ENCODE results near the gene C16orf96. TPM values are rescaled to one million over a fixed set of nuclear protein-coding genes. Genes with fewer than 3 reads are reported as not detected.

The C16orf96 gene
- polyA plus RNA-seq, 1 donor = 0.18 TPM

GRCh38 chr16:4648917-4649316, 92.8 kb downstream of the C16orf96 start:
- Histone ChIP-seq H3K4me1 (ENCODE audit: control insufficient read depth, insufficient read depth, low read length) (peaks cover 21% of the 10 kb centered on the region), H3K27me3 (ENCODE audit: control insufficient read depth, insufficient read depth, low read length) (no peaks in the 10 kb centered on the region), H3K36me3 (ENCODE audit: control insufficient read depth, insufficient read depth, low read length) (peaks cover 55% of the 10 kb centered on the region), H3K27ac (ENCODE audit: low read length) (no peak overlapping the region), H3K9me3 (ENCODE audit: control insufficient read depth, low read depth, low read length) (peaks cover 27% of the 10 kb centered on the region), H3K4me3 (ENCODE audit: low read length) (no peak overlapping the region)
- 100% methylated on average over 1 of the region's 13 CpGs for WGBS (ENCODE audit: insufficient coverage, low lambda C conversion rate)
- DNase-seq = no peak

DNA sequence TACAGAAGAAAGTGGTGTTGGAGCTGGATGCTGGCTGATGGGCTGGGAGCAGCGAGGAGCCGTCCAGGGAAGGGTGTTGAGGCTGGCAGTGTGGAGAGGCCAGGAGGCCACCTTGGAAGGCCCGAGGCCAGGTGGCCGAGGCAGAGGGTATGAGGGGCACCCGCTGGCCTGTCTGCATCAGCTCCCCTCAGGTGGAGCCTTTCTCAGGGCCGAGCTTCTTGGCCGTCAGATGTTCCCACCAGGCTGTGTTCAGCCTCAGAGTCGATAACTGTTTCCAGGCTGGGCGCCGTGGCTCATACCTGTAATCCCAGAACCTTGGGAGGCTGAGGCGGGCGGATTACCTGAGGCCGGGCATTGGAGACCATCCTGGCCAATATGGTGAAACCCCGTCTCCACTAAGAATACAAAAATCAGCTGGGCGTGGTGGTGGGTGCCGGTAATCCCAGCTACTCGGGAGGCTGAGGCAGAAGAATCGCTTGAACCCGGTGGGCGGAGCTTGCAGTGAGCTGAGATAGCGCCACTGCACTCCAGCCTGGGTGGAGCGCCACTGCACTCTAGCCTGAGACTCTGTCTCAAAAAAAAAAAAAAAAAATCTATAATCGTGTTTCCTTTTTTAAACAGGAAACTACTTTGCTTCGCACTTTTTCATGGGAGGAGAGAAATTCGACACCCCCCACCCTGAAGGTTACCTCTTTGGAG, 93.8 kb downstream of the C16orf96 start:
- Histone ChIP-seq H3K9me3 (ENCODE audit: control insufficient read depth, low read depth, low read length) (peaks cover 27% of the 10 kb centered on the region), H3K4me1 (ENCODE audit: control insufficient read depth, insufficient read depth, low read length) (peaks cover 31% of the 10 kb centered on the region), H3K27ac (ENCODE audit: low read length) (no peak overlapping the region), H3K4me3 (ENCODE audit: low read length) (no peak overlapping the region), H3K27me3 (ENCODE audit: control insufficient read depth, insufficient read depth, low read length) (no peaks in the 10 kb centered on the region), H3K36me3 (ENCODE audit: control insufficient read depth, insufficient read depth, low read length) (peaks cover 56% of the 10 kb centered on the region)
- no peak for DNase-seq
- no CpG with 5 or more reads among the region's 25 CpGs for WGBS (ENCODE audit: insufficient coverage, low lambda C conversion rate)

Other genes with a start within 250 kb of the C16orf96 start
- gene GLIS2, start 240.3 kb upstream of the C16orf96 start, polyA plus RNA-seq = 11.5 TPM
- 37.9 TPM for gene PAM16, start 205.0 kb upstream of the C16orf96 start, polyA plus RNA-seq
- gene VASN, start 184.5 kb upstream of the C16orf96 start, polyA plus RNA-seq = 5.7 TPM
- 41.4 TPM for gene CORO7, start 139.7 kb upstream of the C16orf96 start, polyA plus RNA-seq
- gene DNAJA3, start 130.5 kb upstream of the C16orf96 start, polyA plus RNA-seq = 46.0 TPM
- gene NMRAL1, start 81.7 kb upstream of the C16orf96 start, polyA plus RNA-seq = 37.7 TPM
- 47.6 TPM for gene HMOX2, start 79.9 kb upstream of the C16orf96 start, polyA plus RNA-seq
- 44.6 TPM for gene CDIP1, start 17.6 kb upstream of the C16orf96 start, polyA plus RNA-seq
- gene UBALD1, start 58.5 kb downstream of the C16orf96 start, polyA plus RNA-seq = 28.4 TPM
- 52.9 TPM for gene MGRN1, start 68.5 kb downstream of the C16orf96 start, polyA plus RNA-seq
- gene NUDT16L1, start 137.2 kb downstream of the C16orf96 start, polyA plus RNA-seq = 42.5 TPM
- gene ANKS3, start 177.9 kb downstream of the C16orf96 start, polyA plus RNA-seq = 19.8 TPM
- gene DNAAF8, start 178.2 kb downstream of the C16orf96 start, polyA plus RNA-seq = 0.78 TPM
- 10.4 TPM for gene ZNF500, start 210.8 kb downstream of the C16orf96 start, polyA plus RNA-seq
- gene SEPTIN12, start 232.0 kb downstream of the C16orf96 start, polyA plus RNA-seq = not detected
- 75.8 TPM for gene SMIM22, start 239.0 kb downstream of the C16orf96 start, polyA plus RNA-seq
- 28.9 TPM for gene ROGDI, start 246.3 kb downstream of the C16orf96 start, polyA plus RNA-seq